Measurements from ENCODE around the gene RIPOR2. TPM values are rescaled to one million over a fixed set of nuclear protein-coding genes. Genes with fewer than 3 reads are reported as not detected.
"Not testable (repeated sequence)": the region's sequence is repeated elsewhere in the genome, so short reads cannot be mapped to it uniquely, and the experiment has no call there.

RIPOR2 gene
- total and polyA plus RNA-seq, 7 donors = 1.6 to 29.7 (median 6.1) TPM

- intact Hi-C loops (cut with DNase I) = no loop called here
- no peak overlapping the region for H3K4me3 ChIP-seq
- WGBS, 2 donors = 54 to 77% methylated on average over 8 of the region's 8 CpGs
- no peaks in the 10 kb centered on the region for H3K36me3 ChIP-seq
- H3K27ac ChIP-seq = no peak overlapping the region
- TF ChIP-seq, protein P1, sequence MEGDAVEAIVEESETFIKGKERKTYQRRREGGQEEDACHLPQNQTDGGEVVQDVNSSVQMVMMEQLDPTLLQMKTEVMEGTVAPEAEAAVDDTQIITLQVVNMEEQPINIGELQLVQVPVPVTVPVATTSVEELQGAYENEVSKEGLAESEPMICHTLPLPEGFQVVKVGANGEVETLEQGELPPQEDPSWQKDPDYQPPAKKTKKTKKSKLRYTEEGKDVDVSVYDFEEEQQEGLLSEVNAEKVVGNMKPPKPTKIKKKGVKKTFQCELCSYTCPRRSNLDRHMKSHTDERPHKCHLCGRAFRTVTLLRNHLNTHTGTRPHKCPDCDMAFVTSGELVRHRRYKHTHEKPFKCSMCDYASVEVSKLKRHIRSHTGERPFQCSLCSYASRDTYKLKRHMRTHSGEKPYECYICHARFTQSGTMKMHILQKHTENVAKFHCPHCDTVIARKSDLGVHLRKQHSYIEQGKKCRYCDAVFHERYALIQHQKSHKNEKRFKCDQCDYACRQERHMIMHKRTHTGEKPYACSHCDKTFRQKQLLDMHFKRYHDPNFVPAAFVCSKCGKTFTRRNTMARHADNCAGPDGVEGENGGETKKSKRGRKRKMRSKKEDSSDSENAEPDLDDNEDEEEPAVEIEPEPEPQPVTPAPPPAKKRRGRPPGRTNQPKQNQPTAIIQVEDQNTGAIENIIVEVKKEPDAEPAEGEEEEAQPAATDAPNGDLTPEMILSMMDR (IDR thresholded peaks at IDR 0.05) = no peak
- no peak for TF ChIP-seq EP300 (IDR thresholded peaks at IDR 0.05)
- no peak for TF ChIP-seq POLR2AphosphoS5 (IDR thresholded peaks at IDR 0.05)
- no peak for TF ChIP-seq POLR2A (IDR thresholded peaks at IDR 0.05)
- H3K27me3 ChIP-seq = no peaks in the 10 kb centered on the region
- no peaks in the 10 kb centered on the region for H3K4me1 ChIP-seq
- no peak for DNase-seq
- peaks cover 0 to 7% (median under 1%) of the 10 kb centered on the region in 4 donors for H3K9me3 ChIP-seq
Measured at GRCh38 chr6:24949020-24949569, 13.3 kb upstream of the RIPOR2 start.

DNA sequence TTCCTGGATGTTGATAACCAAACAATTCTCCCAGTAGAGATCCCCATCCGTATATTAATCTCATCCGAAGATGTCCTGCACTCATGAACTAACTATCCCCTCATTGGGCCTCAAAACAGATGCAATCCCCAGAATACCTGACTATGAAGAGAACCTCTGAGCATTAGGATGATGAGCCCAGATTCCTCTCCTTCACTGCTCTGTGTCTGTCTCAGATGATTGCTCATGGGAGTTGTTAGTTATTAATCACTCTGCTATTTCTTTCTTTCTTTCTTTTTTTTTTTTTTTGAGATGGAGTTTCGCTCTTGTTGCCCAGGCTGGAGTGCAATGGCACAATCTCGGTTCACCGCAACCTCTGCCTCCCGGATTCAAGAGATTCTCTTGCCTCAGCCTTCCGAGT lies 12.5 kb upstream of the RIPOR2 start:
- DNase-seq; H3K27me3 ChIP-seq; H3K4me1 ChIP-seq; H3K27ac ChIP-seq; H3K9me3 ChIP-seq; H3K36me3 ChIP-seq; H3K4me3 ChIP-seq; intact Hi-C loops (cut with DNase I): not testable (repeated sequence)
- WGBS, 2 donors = 88 to 95% methylated on average over 7 of the region's 7 CpGs

GRCh38 chr6:24947636-24948035 lies 11.9 kb upstream of the RIPOR2 start:
- Histone ChIP-seq H3K4me1 (no peaks in the 10 kb centered on the region), H3K36me3 (no peaks in the 10 kb centered on the region), H3K9me3 (peaks cover 0 to 7% (median 5%) of the 10 kb centered on the region in 4 donors), H3K4me3 (no peak overlapping the region), H3K27ac (no peak overlapping the region), H3K27me3 (no peaks in the 10 kb centered on the region)
- TF ChIP-seq POLR2A (IDR thresholded peaks at IDR 0.05) (no peak), EP300 (IDR thresholded peaks at IDR 0.05) (no peak), POLR2AphosphoS5 (IDR thresholded peaks at IDR 0.05) (no peak)
- TF ChIP-seq, protein P1 (IDR thresholded peaks at IDR 0.05) = no peak
- 95 to 96% methylated on average over 4 of the region's 4 CpGs for WGBS, 2 donors
- no peak for DNase-seq
- intact Hi-C loops (cut with DNase I) = no loop called here

DNA sequence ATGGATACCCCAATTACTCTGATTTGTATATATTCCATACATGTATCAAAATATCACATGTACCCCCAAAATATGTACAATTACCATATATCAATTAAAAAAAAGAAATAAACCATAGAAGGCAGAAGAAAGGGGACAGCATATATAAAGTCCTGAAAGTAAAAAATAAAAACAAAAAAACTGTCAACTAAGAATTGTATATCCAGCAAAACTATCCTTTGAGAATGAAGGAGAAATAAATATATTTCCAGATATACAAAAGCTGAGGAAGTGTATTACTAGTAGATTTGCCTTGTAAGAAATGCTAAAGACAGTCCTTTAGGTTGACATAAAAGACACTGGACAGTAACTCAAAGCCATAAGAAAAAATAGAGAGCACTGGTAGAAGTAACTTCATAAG lies 9.3 kb upstream of the RIPOR2 start:
- intact Hi-C loops (cut with DNase I) = no loop called here
- no peak overlapping the region for H3K4me3 ChIP-seq
- H3K4me1 ChIP-seq = no peaks in the 10 kb centered on the region
- H3K9me3 ChIP-seq = peaks cover 0 to 7% (median 5%) of the 10 kb centered on the region in 4 donors
- H3K36me3 ChIP-seq = no peaks in the 10 kb centered on the region
- DNase-seq = no peak
- no peak for TF ChIP-seq POLR2A (IDR thresholded peaks at IDR 0.05)
- TF ChIP-seq, protein P1 (IDR thresholded peaks at IDR 0.05) = no peak
- TF ChIP-seq EP300 (IDR thresholded peaks at IDR 0.05) = no peak
- TF ChIP-seq POLR2AphosphoS5 (IDR thresholded peaks at IDR 0.05) = no peak
- H3K27ac ChIP-seq = no peak overlapping the region
- no peaks in the 10 kb centered on the region for H3K27me3 ChIP-seq

GRCh38 chr6:24943774-24944173 lies 8.0 kb upstream of the RIPOR2 start:
- WGBS, 2 donors = 96 to 98% methylated on average over 2 of the region's 2 CpGs
- DNase-seq = no peak
- H3K36me3 ChIP-seq = no peaks in the 10 kb centered on the region
- TF ChIP-seq EP300 (IDR thresholded peaks at IDR 0.05) = no peak
- TF ChIP-seq POLR2AphosphoS5 (IDR thresholded peaks at IDR 0.05) = no peak
- TF ChIP-seq POLR2A (IDR thresholded peaks at IDR 0.05) = no peak
- TF ChIP-seq, protein P1 (IDR thresholded peaks at IDR 0.05) = no peak
- H3K9me3 ChIP-seq = peaks cover 0 to 7% (median 5%) of the 10 kb centered on the region in 4 donors
- no peaks in the 10 kb centered on the region for H3K27me3 ChIP-seq
- intact Hi-C loops (cut with DNase I) = no loop called here
- H3K4me1 ChIP-seq = no peaks in the 10 kb centered on the region
- no peak overlapping the region for H3K27ac ChIP-seq
- H3K4me3 ChIP-seq = no peak overlapping the region
